OCI-LY7 (cell line): ENCODE measurements around the gene KRTAP10-5. TPM values are rescaled to one million over a fixed set of nuclear protein-coding genes. Genes with fewer than 3 reads are reported as not detected.

Experiments
- BruUV-seq: library from RNA; stranded (reverse); fragments of 400-500 nt; replicated peaks from 2 replicates; lab custom pipeline; 2021; lab: Mats Ljungman, UMichigan
- CTCF ChIA-PET: fragments of 300-600 bp; sonication (Branson Sonifier 250); formaldehyde crosslinking; loops from one replicate; lab custom pipeline; 2022; ENCODE audit warnings: antibody characterized with exemption; ENCODE audit not compliant: unreplicated experiment; lab: Charles Lee
- POLR2A ChIA-PET: fragments of 300-600 bp; sonication (Branson Sonifier 250); formaldehyde crosslinking; loops from one replicate; lab custom pipeline; 2022; ENCODE audit warnings: antibody characterized with exemption; lab: Charles Lee
- DNase-seq: peaks from one replicate; pipeline ENCODE4 v3.0.0-alpha.2; 2015; ENCODE audit warnings: low spot score
- H2AFZ ChIP-seq: fragments of 200-600 bp; sonication (generic), shearing (Covaris generic); 2 replicates; pipeline ENCODE4 v1.6.1; 2014; ENCODE audit warnings: mild to moderate bottlenecking, antibody characterized with exemption, low read length, moderate library complexity
- H3K27ac ChIP-seq: fragments of 200-600 bp; sonication (generic); 2 replicates; pipeline ENCODE4 v1.5.1; 2014; ENCODE audit warnings: mixed run types, low read depth, mild to moderate bottlenecking, moderate library complexity, low read length, inconsistent platforms; ENCODE audit not compliant: poor library complexity, severe bottlenecking
- H3K36me3 ChIP-seq: fragments of 200-600 bp; sonication (generic); 2 replicates; pipeline ENCODE4 v1.6.1; 2014; ENCODE audit warnings: mild to moderate bottlenecking, antibody characterized with exemption, low read length, moderate library complexity, mixed read lengths; ENCODE audit not compliant: insufficient read depth
- H3K4me1 ChIP-seq: fragments of 200-600 bp; sonication (generic); 2 replicates; pipeline ENCODE4 v1.5.1; 2014; ENCODE audit warnings: mild to moderate bottlenecking, low read length; ENCODE audit not compliant: insufficient read depth, poor library complexity, severe bottlenecking
- H3K4me2 ChIP-seq: fragments of 200-600 bp; sonication (generic); 2 replicates; pipeline ENCODE4 v1.6.1; 2014; ENCODE audit warnings: mild to moderate bottlenecking, low read length
- H3K4me3 ChIP-seq: fragments of 200-600 bp; sonication (generic); 2 replicates; pipeline ENCODE4 v1.5.1; 2014; ENCODE audit warnings: mild to moderate bottlenecking, low read depth, low read length; ENCODE audit not compliant: poor library complexity, severe bottlenecking
- H3K79me2 ChIP-seq: fragments of 200-600 bp; sonication (generic); 2 replicates; pipeline ENCODE4 v1.6.1; 2016; ENCODE audit warnings: low read depth, mild to moderate bottlenecking, low read length, moderate library complexity, mixed read lengths; ENCODE audit not compliant: insufficient read depth
- H3K9me2 ChIP-seq: fragments of 200-600 bp; sonication (generic); 2 replicates; pipeline ENCODE4 v1.6.1; 2016; ENCODE audit warnings: mild to moderate bottlenecking, low read length, mixed read lengths; ENCODE audit not compliant: insufficient read depth
- H3K9me3 ChIP-seq: fragments of 200-600 bp; sonication (generic); 2 replicates; pipeline ENCODE4 v1.6.1; 2014; ENCODE audit warnings: mild to moderate bottlenecking, mixed run types, low read length, mixed read lengths
- H4K20me1 ChIP-seq: fragments of 200-600 bp; sonication (generic); 2 replicates; pipeline ENCODE4 v1.6.1; 2014; ENCODE audit warnings: mild to moderate bottlenecking, antibody characterized with exemption, low read length, moderate library complexity, mixed read lengths; ENCODE audit not compliant: insufficient read depth
- CTCF ChIP-seq: fragments of 200-600 bp; sonication (generic); conservative IDR thresholded peaks from 2 replicates; pipeline ENCODE4 v1.5.1; 2014; ENCODE audit warnings: mild to moderate bottlenecking, antibody characterized with exemption, low read length, moderate library complexity, mixed read lengths
- EZH2phosphoT487 ChIP-seq: fragments of 200-600 bp; sonication (generic); IDR thresholded peaks from 2 replicates; pipeline ENCODE4 v1.6.1; 2018; ENCODE audit warnings: low read depth, borderline replicate concordance, mild to moderate bottlenecking, mixed run types, antibody characterized with exemption, low read length, moderate library complexity, mixed read lengths
- intact Hi-C: fragments of 100-400 bp; cut with micrococcal nuclease; formaldehyde crosslinking; loops from one replicate; pipeline ENCODE4 v1.10.0; 2022; ENCODE audit not compliant: unreplicated experiment
- total RNA-seq, 2 experiments: library from RNA; depleted of rRNA in 1 of 2; stranded (reverse); fragments of >200 nt in 1 of 2; shearing (Covaris generic) in 1 of 2; gene quantifications; 2 replicates each; pipeline ENCODE4 v1.2.3, GENCODE V29; 2014 to 2022

The KRTAP10-5 gene
- total RNA-seq, 2 experiments from 2014 or later = not detected

- H3K79me2 ChIP-seq = no peaks in the 10 kb centered on the region
- no peak for DNase-seq
- H2AFZ ChIP-seq = no peak overlapping the region
- CTCF ChIA-PET = interaction anchor here (0.5 kb wide), 1 partner anchor 71 kb away, joined by 3 read pairs; no protein-coding TSS in a partner anchor
- no peaks in the 10 kb centered on the region for H3K9me2 ChIP-seq
- BruUV-seq = no TSS peak
- TF ChIP-seq EZH2phosphoT487 (no peak), CTCF (no peak)
- intact Hi-C loops = no loop called here
- no peak overlapping the region for H3K4me3 ChIP-seq
- no peak overlapping the region for H3K27ac ChIP-seq
- no peaks in the 10 kb centered on the region for H3K36me3 ChIP-seq
- no peak overlapping the region for H3K4me2 ChIP-seq
- POLR2A ChIA-PET = no interaction called here
- no peaks in the 10 kb centered on the region for H4K20me1 ChIP-seq
- H3K4me1 ChIP-seq = no peaks in the 10 kb centered on the region
- no peaks in the 10 kb centered on the region for H3K9me3 ChIP-seq
Observed at GRCh38 chr21:44530221-44530902, 50.0 kb downstream of the KRTAP10-5 start.

- H4K20me1 ChIP-seq = no peaks in the 10 kb centered on the region
- no peaks in the 10 kb centered on the region for H3K4me1 ChIP-seq
- H3K9me3 ChIP-seq = no peaks in the 10 kb centered on the region
- POLR2A ChIA-PET = no interaction called here
- H2AFZ ChIP-seq = no peak overlapping the region
- no peaks in the 10 kb centered on the region for H3K36me3 ChIP-seq
- no peak overlapping the region for H3K4me2 ChIP-seq
- no peaks in the 10 kb centered on the region for H3K79me2 ChIP-seq
- H3K9me2 ChIP-seq = no peaks in the 10 kb centered on the region
- H3K27ac ChIP-seq = no peak overlapping the region
- intact Hi-C loops = no loop called here
- no TSS peak for BruUV-seq
- no peak for TF ChIP-seq CTCF
- no peak for TF ChIP-seq EZH2phosphoT487
- DNase-seq = no peak
- CTCF ChIA-PET = interaction anchor here (0.5 kb wide), 1 partner anchor 71 kb away, joined by 3 read pairs; no protein-coding TSS in a partner anchor
- H3K4me3 ChIP-seq = no peak overlapping the region
Observed at GRCh38 chr21:44529503-44530125, 50.8 kb downstream of the KRTAP10-5 start.

Other genes starting within 250 kb of the KRTAP10-5 start
- 11.9 and 20.6 TPM in 2 replicates for gene CFAP410, start 241.2 kb downstream of the KRTAP10-5 start, total RNA-seq (2014; rRNA removed; shearing (Covaris generic))
- 15.0 and 15.1 TPM in 2 replicates for gene CFAP410, start 241.2 kb downstream of the KRTAP10-5 start, total RNA-seq (2022)
- 1.8 and 2.8 TPM in 2 replicates for gene TRPM2, start 227.0 kb downstream of the KRTAP10-5 start, total RNA-seq (2014; rRNA removed; shearing (Covaris generic))
- gene TRPM2, start 227.0 kb downstream of the KRTAP10-5 start, total RNA-seq (2022) = 3.8 and 7.1 TPM in 2 replicates
- not detected in 2 replicates for gene LRRC3, start 125.1 kb downstream of the KRTAP10-5 start, total RNA-seq (2014; rRNA removed; shearing (Covaris generic))
- not detected in 2 replicates for gene LRRC3, start 125.1 kb downstream of the KRTAP10-5 start, total RNA-seq (2022)
- gene KRTAP10-1, start 40.4 kb downstream of the KRTAP10-5 start, total RNA-seq (2014; rRNA removed; shearing (Covaris generic)) = 0.13 TPM in 1 of 2 replicates, not detected in the other
- gene KRTAP10-1, start 40.4 kb downstream of the KRTAP10-5 start, total RNA-seq (2022) = not detected in 2 replicates
- gene KRTAP10-2, start 29.1 kb downstream of the KRTAP10-5 start, total RNA-seq (2014; rRNA removed; shearing (Covaris generic)) = not detected in 2 replicates
- gene KRTAP10-2, start 29.1 kb downstream of the KRTAP10-5 start, total RNA-seq (2022) = not detected in 2 replicates
- gene KRTAP10-3, start 21.8 kb downstream of the KRTAP10-5 start, total RNA-seq (2014; rRNA removed; shearing (Covaris generic)) = not detected in 2 replicates
- not detected in 2 replicates for gene KRTAP10-3, start 21.8 kb downstream of the KRTAP10-5 start, total RNA-seq (2022)
- not detected in 2 replicates for gene KRTAP10-4, start 6.9 kb downstream of the KRTAP10-5 start, total RNA-seq (2014; rRNA removed; shearing (Covaris generic))
- not detected in 2 replicates for gene KRTAP10-4, start 6.9 kb downstream of the KRTAP10-5 start, total RNA-seq (2022)
- not detected in 2 replicates for gene KRTAP10-6, start 11.9 kb upstream of the KRTAP10-5 start, total RNA-seq (2014; rRNA removed; shearing (Covaris generic))
- not detected in 2 replicates for gene KRTAP10-6, start 11.9 kb upstream of the KRTAP10-5 start, total RNA-seq (2022)
- not detected in 2 replicates for gene KRTAP10-7, start 20.0 kb upstream of the KRTAP10-5 start, total RNA-seq (2014; rRNA removed; shearing (Covaris generic))
- gene KRTAP10-7, start 20.0 kb upstream of the KRTAP10-5 start, total RNA-seq (2022) = not detected in 2 replicates
- gene KRTAP10-8, start 31.5 kb upstream of the KRTAP10-5 start, total RNA-seq (2014; rRNA removed; shearing (Covaris generic)) = not detected in 2 replicates
- gene KRTAP10-8, start 31.5 kb upstream of the KRTAP10-5 start, total RNA-seq (2022) = not detected in 2 replicates
- gene KRTAP10-9, start 46.5 kb upstream of the KRTAP10-5 start, total RNA-seq (2014; rRNA removed; shearing (Covaris generic)) = not detected in 2 replicates
- gene KRTAP10-9, start 46.5 kb upstream of the KRTAP10-5 start, total RNA-seq (2022) = not detected in 2 replicates
- gene KRTAP10-10, start 56.8 kb upstream of the KRTAP10-5 start, total RNA-seq (2014; rRNA removed; shearing (Covaris generic)) = not detected in 2 replicates
- gene KRTAP10-10, start 56.8 kb upstream of the KRTAP10-5 start, total RNA-seq (2022) = not detected in 2 replicates
- not detected in 2 replicates for gene KRTAP10-11, start 65.8 kb upstream of the KRTAP10-5 start, total RNA-seq (2014; rRNA removed; shearing (Covaris generic))
- not detected in 2 replicates for gene KRTAP10-11, start 65.8 kb upstream of the KRTAP10-5 start, total RNA-seq (2022)
- gene KRTAP12-4, start 74.1 kb upstream of the KRTAP10-5 start, total RNA-seq (2014; rRNA removed; shearing (Covaris generic)) = not detected in 2 replicates
- gene KRTAP12-4, start 74.1 kb upstream of the KRTAP10-5 start, total RNA-seq (2022) = not detected in 2 replicates
- not detected in 2 replicates for gene KRTAP12-3, start 77.3 kb upstream of the KRTAP10-5 start, total RNA-seq (2014; rRNA removed; shearing (Covaris generic))
- not detected in 2 replicates for gene KRTAP12-3, start 77.3 kb upstream of the KRTAP10-5 start, total RNA-seq (2022)
- not detected in 2 replicates for gene KRTAP12-2, start 86.3 kb upstream of the KRTAP10-5 start, total RNA-seq (2014; rRNA removed; shearing (Covaris generic))
- not detected in 2 replicates for gene KRTAP12-2, start 86.3 kb upstream of the KRTAP10-5 start, total RNA-seq (2022)
- not detected in 2 replicates for gene KRTAP12-1, start 101.6 kb upstream of the KRTAP10-5 start, total RNA-seq (2014; rRNA removed; shearing (Covaris generic))
- not detected in 2 replicates for gene KRTAP12-1, start 101.6 kb upstream of the KRTAP10-5 start, total RNA-seq (2022)
- gene KRTAP10-12, start 116.6 kb upstream of the KRTAP10-5 start, total RNA-seq (2014; rRNA removed; shearing (Covaris generic)) = not detected in 2 replicates
- gene KRTAP10-12, start 116.6 kb upstream of the KRTAP10-5 start, total RNA-seq (2022) = not detected in 2 replicates
- not detected in 2 replicates for gene TSPEAR, start 131.0 kb upstream of the KRTAP10-5 start, total RNA-seq (2014; rRNA removed; shearing (Covaris generic))
- not detected in 2 replicates for gene TSPEAR, start 131.0 kb upstream of the KRTAP10-5 start, total RNA-seq (2022)
- 104 and 121 TPM in 2 replicates for gene UBE2G2, start 221.2 kb upstream of the KRTAP10-5 start, total RNA-seq (2014; rRNA removed; shearing (Covaris generic))
- 137 and 141 TPM in 2 replicates for gene UBE2G2, start 221.2 kb upstream of the KRTAP10-5 start, total RNA-seq (2022)
- gene SUMO3, start 237.5 kb upstream of the KRTAP10-5 start, total RNA-seq (2014; rRNA removed; shearing (Covaris generic)) = 59.5 and 60.3 TPM in 2 replicates
- gene SUMO3, start 237.5 kb upstream of the KRTAP10-5 start, total RNA-seq (2022) = 85.5 and 94.6 TPM in 2 replicates